Measurements from ENCODE around the gene TLCD5. TPM values are rescaled to one million over a fixed set of nuclear protein-coding genes. Genes with fewer than 3 reads are reported as not detected.

The TLCD5 gene
- total RNA-seq, 1 experiment from 2014 or later: 7.1 TPM

DNA sequence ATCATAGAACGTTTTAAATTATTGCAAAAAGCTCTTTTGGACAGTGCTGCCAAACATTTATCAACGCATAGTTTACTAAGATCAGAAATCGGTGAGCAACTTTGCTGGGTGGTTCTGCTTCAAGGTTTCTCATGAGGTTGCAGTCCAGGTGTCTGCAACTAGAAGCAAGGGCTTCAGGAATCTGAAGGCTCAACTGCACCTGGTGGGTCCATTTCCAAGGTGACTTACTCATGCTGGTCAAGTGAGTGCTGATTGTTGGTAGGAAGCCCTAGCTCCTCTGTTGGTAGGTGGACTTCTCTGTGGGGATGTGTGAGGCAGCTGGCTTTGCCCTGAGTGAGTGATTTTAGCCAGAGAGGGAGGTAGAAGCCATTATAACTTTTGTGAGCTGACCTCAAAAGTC, 33.6 kb downstream of the TLCD5 start:
- H3K4me1 Mint-ChIP-seq: peaks cover 10 to 18% of the 10 kb centered on the region in 2 experiments
- no peaks in the 10 kb centered on the region for H4K20me1 ChIP-seq (ENCODE audit: control insufficient read depth, insufficient read depth, insufficient read length)

More for the DNA sequence above, 33.6 kb downstream of the TLCD5 start:
- Histone ChIP-seq H2AK5ac (ENCODE audit: insufficient read length, low read length) (no peak overlapping the region), H3K4me1 (ENCODE audit: insufficient read depth, low read length) (no peaks in the 10 kb centered on the region; the same call in 1 of the 2 replicates), H4K8ac (replicated peaks; ENCODE audit: insufficient read length, low read depth, low read length) (no peak overlapping the region), H3K27ac (ENCODE audit: insufficient read length, low read depth, low read length) (no peak overlapping the region), H3K4ac (ENCODE audit: low read depth, low read length) (no peak overlapping the region), H2BK15ac (ENCODE audit: low read depth, low read length) (no peak overlapping the region), H4K91ac (ENCODE audit: insufficient read length, low read depth, low read length) (no peak overlapping the region), H2BK12ac (ENCODE audit: insufficient read length, low read depth, low read length) (no peak overlapping the region), H3K18ac (ENCODE audit: insufficient read length, low read depth, low read length) (no peak overlapping the region), H2BK5ac (ENCODE audit: insufficient read length, low read length) (no peak overlapping the region), H3K79me2 (ENCODE audit: insufficient read depth, low read length) (no peaks in the 10 kb centered on the region; the same call in 1 of the 2 replicates), H3K56ac (ENCODE audit: insufficient read length, low read depth, low read length) (no peak overlapping the region), H3K79me1 (ENCODE audit: insufficient read depth, low read depth, low read length, poor library complexity, severe bottlenecking) (peaks cover 3% of the 10 kb centered on the region), H2BK120ac (ENCODE audit: low read depth, low read length, poor library complexity, severe bottlenecking) (no peak overlapping the region), H3K27me3 (ENCODE audit: insufficient read depth, low read length) (no peaks in the 10 kb centered on the region), H4K5ac (ENCODE audit: insufficient read length, low read depth, low read length) (no peak overlapping the region), H3K9me3 (ENCODE audit: control insufficient read depth, low read depth, low read length) (no peaks in the 10 kb centered on the region), H3K23ac (ENCODE audit: insufficient read length, low read depth, low read length) (no peak overlapping the region), H3K14ac (ENCODE audit: insufficient read depth, low read length) (no peak overlapping the region), H2AFZ (ENCODE audit: low read length) (no peak overlapping the region), H2BK20ac (ENCODE audit: low read depth, low read length, poor library complexity, severe bottlenecking) (no peak overlapping the region), H3K4me2 (ENCODE audit: insufficient read depth, insufficient read length, low read length) (no peak overlapping the region), H3K9ac (ENCODE audit: extremely low read depth, insufficient read length, low read length) (no peak overlapping the region), H3T11ph (ENCODE audit: low read length) (no peak overlapping the region), H3K23me2 (ENCODE audit: insufficient read length, low read depth, low read length, poor library complexity, severe bottlenecking) (no peaks in the 10 kb centered on the region)
- Mint-ChIP-seq H3K9me3 (peaks cover 0 to 7% of the 10 kb centered on the region in 2 experiments; a peak in 4 of 5 replicates), H3K36me3 (ENCODE audit: insufficient read depth in 1 of 3, low read depth in 3 of 3) (peaks cover 2 to 8% (median 6%) of the 10 kb centered on the region in 3 experiments; a peak in 5 of 7 replicates), H3K4me3 (no peak overlapping the region), H3K27ac (no peak overlapping the region), H3K27me3 (ENCODE audit: low read depth) (no peaks in the 10 kb centered on the region)
- no CpG with 5 or more reads among the region's 3 CpGs for WGBS (ENCODE audit: extremely low coverage, insufficient read length, low lambda C conversion rate)
- no peak for DNase-seq
- TF ChIP-seq, protein P1, sequence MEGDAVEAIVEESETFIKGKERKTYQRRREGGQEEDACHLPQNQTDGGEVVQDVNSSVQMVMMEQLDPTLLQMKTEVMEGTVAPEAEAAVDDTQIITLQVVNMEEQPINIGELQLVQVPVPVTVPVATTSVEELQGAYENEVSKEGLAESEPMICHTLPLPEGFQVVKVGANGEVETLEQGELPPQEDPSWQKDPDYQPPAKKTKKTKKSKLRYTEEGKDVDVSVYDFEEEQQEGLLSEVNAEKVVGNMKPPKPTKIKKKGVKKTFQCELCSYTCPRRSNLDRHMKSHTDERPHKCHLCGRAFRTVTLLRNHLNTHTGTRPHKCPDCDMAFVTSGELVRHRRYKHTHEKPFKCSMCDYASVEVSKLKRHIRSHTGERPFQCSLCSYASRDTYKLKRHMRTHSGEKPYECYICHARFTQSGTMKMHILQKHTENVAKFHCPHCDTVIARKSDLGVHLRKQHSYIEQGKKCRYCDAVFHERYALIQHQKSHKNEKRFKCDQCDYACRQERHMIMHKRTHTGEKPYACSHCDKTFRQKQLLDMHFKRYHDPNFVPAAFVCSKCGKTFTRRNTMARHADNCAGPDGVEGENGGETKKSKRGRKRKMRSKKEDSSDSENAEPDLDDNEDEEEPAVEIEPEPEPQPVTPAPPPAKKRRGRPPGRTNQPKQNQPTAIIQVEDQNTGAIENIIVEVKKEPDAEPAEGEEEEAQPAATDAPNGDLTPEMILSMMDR (conservative IDR thresholded peaks at IDR 0.05): no peak
